ENCODE results near the gene DHX8. TPM values are rescaled to one million over a fixed set of nuclear protein-coding genes. Genes with fewer than 3 reads are reported as not detected.

Gene DHX8
- total RNA-seq, 4 donors from 2014 or later = 15.3 to 44.9 (median 36.4) TPM

- TF ChIP-seq CTCF (IDR thresholded peaks at IDR 0.05) = no peak
- Histone ChIP-seq H3K4me1 (peaks cover 2 to 12% (median 9%) of the 10 kb centered on the region in 4 donors), H3K36me3 (peaks cover 0 to 46% (median 19%) of the 10 kb centered on the region in 4 donors), H3K9me3 (no peaks in the 10 kb centered on the region), H3K4me3 (no peak overlapping the region), H3K27me3 (no peaks in the 10 kb centered on the region), H3K27ac (no peak overlapping the region)
- intact Hi-C loops (cut with DNase I; ENCODE audit: low total_unique reads) = no loop called here
- 77 to 100% methylated on average over 2 to 8 of the region's 8 CpGs for WGBS, 2 donors (ENCODE audit: low coverage in 1 of 2)
- in situ Hi-C loops (cut with MboI; ENCODE audit: low pct_ligation_motif_present in 1 of 4, low pct_unique_long_range_greater_than_20kb in 1 of 4, low sequenced_read_pairs in 3 of 4) = no loop called here
- DNase-seq = no peak
Measured at GRCh38 chr17:43524945-43525575, 41.3 kb downstream of the DHX8 start.

GRCh38 chr17:43526886-43527648, 43.3 kb downstream of the DHX8 start:
- intact Hi-C loops (cut with DNase I; ENCODE audit: low total_unique reads) = no loop called here
- no peak for TF ChIP-seq POLR2AphosphoS5 (IDR thresholded peaks at IDR 0.05)
- no peak for TF ChIP-seq CTCF (IDR thresholded peaks at IDR 0.05)
- no peak for TF ChIP-seq POLR2A (IDR thresholded peaks at IDR 0.05)
- no peak for TF ChIP-seq EP300 (IDR thresholded peaks at IDR 0.05; ENCODE audit: low read depth)
- DNase-seq = no peak
- H3K9me3 ChIP-seq = no peaks in the 10 kb centered on the region
- H3K36me3 ChIP-seq = peaks cover 0 to 30% (median 10%) of the 10 kb centered on the region in 4 donors
- WGBS, 2 donors (ENCODE audit: low coverage in 1 of 2) = 67 to 87% methylated on average over 1 to 7 of the region's 7 CpGs
- no peak overlapping the region for H3K4me3 ChIP-seq
- H3K27me3 ChIP-seq = no peaks in the 10 kb centered on the region
- in situ Hi-C loops (cut with MboI; ENCODE audit: low pct_ligation_motif_present in 1 of 4, low pct_unique_long_range_greater_than_20kb in 1 of 4, low sequenced_read_pairs in 3 of 4) = no loop called here
- H3K4me1 ChIP-seq = peaks cover 10 to 28% (median 17%) of the 10 kb centered on the region in 4 donors
- H3K27ac ChIP-seq = no peak overlapping the region

- intact Hi-C loops (cut with DNase I; ENCODE audit: low total_unique reads) (no loop called here), in situ Hi-C loops (cut with MboI; ENCODE audit: low pct_ligation_motif_present in 1 of 4, low pct_unique_long_range_greater_than_20kb in 1 of 4, low sequenced_read_pairs in 3 of 4) (no loop called here)
- no peak overlapping the region for H3K27ac ChIP-seq
- no peaks in the 10 kb centered on the region for H3K9me3 ChIP-seq
- peaks cover 0 to 16% (median 8%) of the 10 kb centered on the region in 4 donors for H3K36me3 ChIP-seq
- DNase-seq = peak; percentile 59
- H3K4me1 ChIP-seq = peaks cover 13 to 35% (median 22%) of the 10 kb centered on the region in 4 donors
- WGBS, 2 donors (ENCODE audit: low coverage in 1 of 2) = 79 to 83% methylated on average over 4 to 13 of the region's 13 CpGs
- H3K27me3 ChIP-seq = no peaks in the 10 kb centered on the region
- no peak overlapping the region for H3K4me3 ChIP-seq
- no peak for TF ChIP-seq EP300 (IDR thresholded peaks at IDR 0.05; ENCODE audit: low read depth)
- no peak for TF ChIP-seq POLR2AphosphoS5 (IDR thresholded peaks at IDR 0.05)
- no peak for TF ChIP-seq POLR2A (IDR thresholded peaks at IDR 0.05)
- no peak for TF ChIP-seq CTCF (IDR thresholded peaks at IDR 0.05)
Measured at GRCh38 chr17:43528319-43528987, 44.7 kb downstream of the DHX8 start.

All from transverse colon (tissue), 4 donors.